ENCODE measurements around the gene P2RY8. TPM values are rescaled to one million over a fixed set of nuclear protein-coding genes. Genes with fewer than 3 reads are reported as not detected.

Gene P2RY8
- polyA plus RNA-seq, 3 donors, result 18.9 to 40.0 (median 33.3) TPM

DNA sequence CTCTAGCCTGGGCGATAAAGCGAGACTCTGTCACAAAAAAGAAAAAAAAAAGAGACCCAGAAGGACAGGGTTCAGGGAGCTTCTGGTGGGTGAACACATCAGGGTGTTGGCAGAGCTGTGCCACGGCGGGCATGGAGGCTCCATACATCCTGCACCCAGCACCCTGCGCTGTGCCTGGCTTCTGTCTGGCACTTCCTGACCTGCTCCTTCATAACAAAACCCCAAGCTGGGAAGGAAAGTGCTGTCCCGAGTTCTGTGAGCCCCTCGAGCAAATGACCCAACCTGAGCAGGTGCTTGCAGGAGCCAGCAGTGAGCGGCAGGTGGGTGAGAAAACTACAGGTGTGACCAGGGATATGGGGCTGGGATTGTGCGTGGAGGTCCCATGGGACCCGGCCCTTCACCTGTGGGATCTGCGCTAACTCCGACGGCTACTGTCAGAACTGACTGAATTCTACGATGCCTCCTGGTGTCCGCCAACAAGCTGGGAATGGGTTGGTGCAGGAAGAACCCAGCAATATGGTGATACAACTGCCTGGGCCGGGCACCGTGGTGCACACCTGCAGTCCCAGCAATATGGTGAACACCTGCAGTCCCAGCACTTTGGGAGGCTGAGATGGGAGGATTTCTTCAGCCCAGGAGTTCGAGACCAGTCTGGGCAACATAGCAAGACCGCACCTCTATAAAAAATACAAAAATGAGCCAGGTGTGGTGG lies 103.2 kb downstream of the P2RY8 start:
- peaks cover 0 to 13% (median 5%) of the 10 kb centered on the region in 7 donors for H3K9me3 Mint-ChIP-seq
- no peaks in the 10 kb centered on the region for H3K4me1 ChIP-seq (ENCODE audit: control insufficient read depth in 1 of 2, insufficient read depth in 2 of 2, low read length in 2 of 2)
- H3K36me3 ChIP-seq (replicated peaks in 1 of 2; ENCODE audit: control insufficient read depth in 1 of 2, insufficient read depth in 2 of 2, low read length in 2 of 2), result peaks cover 4 to 32% of the 10 kb centered on the region in 2 donors
- TF ChIP-seq, protein P1, sequence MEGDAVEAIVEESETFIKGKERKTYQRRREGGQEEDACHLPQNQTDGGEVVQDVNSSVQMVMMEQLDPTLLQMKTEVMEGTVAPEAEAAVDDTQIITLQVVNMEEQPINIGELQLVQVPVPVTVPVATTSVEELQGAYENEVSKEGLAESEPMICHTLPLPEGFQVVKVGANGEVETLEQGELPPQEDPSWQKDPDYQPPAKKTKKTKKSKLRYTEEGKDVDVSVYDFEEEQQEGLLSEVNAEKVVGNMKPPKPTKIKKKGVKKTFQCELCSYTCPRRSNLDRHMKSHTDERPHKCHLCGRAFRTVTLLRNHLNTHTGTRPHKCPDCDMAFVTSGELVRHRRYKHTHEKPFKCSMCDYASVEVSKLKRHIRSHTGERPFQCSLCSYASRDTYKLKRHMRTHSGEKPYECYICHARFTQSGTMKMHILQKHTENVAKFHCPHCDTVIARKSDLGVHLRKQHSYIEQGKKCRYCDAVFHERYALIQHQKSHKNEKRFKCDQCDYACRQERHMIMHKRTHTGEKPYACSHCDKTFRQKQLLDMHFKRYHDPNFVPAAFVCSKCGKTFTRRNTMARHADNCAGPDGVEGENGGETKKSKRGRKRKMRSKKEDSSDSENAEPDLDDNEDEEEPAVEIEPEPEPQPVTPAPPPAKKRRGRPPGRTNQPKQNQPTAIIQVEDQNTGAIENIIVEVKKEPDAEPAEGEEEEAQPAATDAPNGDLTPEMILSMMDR (IDR thresholded peaks at IDR 0.05), result no peak
- H3K27me3 ChIP-seq (ENCODE audit: control insufficient read depth in 2 of 2, insufficient read depth in 2 of 2, low read length in 2 of 2), result no peaks in the 10 kb centered on the region
- intact Hi-C loops (cut with micrococcal nuclease), result no loop called here
- no peaks in the 10 kb centered on the region for H3K4me1 Mint-ChIP-seq
- no peak overlapping the region for H3K4me3 ChIP-seq (replicated peaks in 1 of 3; ENCODE audit: low read depth in 2 of 3, low read length in 3 of 3)
- no peaks in the 10 kb centered on the region for H4K20me1 ChIP-seq (ENCODE audit: insufficient read depth, low read length)
- 96% methylated on average over 14 of the region's 19 CpGs for WGBS (ENCODE audit: insufficient coverage)
- H3K36me3 Mint-ChIP-seq, result peaks cover 40 to 54% of the 10 kb centered on the region in 2 donors
- H3K9me3 ChIP-seq (replicated peaks in 1 of 2; ENCODE audit: control insufficient read depth in 1 of 2, insufficient read depth in 1 of 2, low read length in 2 of 2), result peaks cover 1 to 10% of the 10 kb centered on the region in 2 donors
- no peak overlapping the region for H3K4me2 ChIP-seq (replicated peaks; ENCODE audit: extremely low read depth, low read length, poor library complexity, severe bottlenecking)
- H3K9ac ChIP-seq (ENCODE audit: insufficient read depth, low read length, poor library complexity, severe bottlenecking), result no peak overlapping the region
- H3K27ac Mint-ChIP-seq, result peak overlapping the region in 2 of 7 donors; percentile 44 to 61
- H2AFZ ChIP-seq (ENCODE audit: insufficient read depth, low read depth, low read length, poor library complexity, severe bottlenecking), result no peak overlapping the region
- H3K27ac ChIP-seq (ENCODE audit: low read depth in 1 of 2, low read length in 2 of 2), result no peak overlapping the region
- no peak overlapping the region for H3K4me3 Mint-ChIP-seq
- H3K27me3 Mint-ChIP-seq (ENCODE audit: low read depth in 3 of 3), result peaks cover 0 to 4% (median 1%) of the 10 kb centered on the region in 3 donors
- DNase-seq, result no peak
- H3K79me2 ChIP-seq (ENCODE audit: insufficient read depth, low read length), result no peaks in the 10 kb centered on the region

DNA sequence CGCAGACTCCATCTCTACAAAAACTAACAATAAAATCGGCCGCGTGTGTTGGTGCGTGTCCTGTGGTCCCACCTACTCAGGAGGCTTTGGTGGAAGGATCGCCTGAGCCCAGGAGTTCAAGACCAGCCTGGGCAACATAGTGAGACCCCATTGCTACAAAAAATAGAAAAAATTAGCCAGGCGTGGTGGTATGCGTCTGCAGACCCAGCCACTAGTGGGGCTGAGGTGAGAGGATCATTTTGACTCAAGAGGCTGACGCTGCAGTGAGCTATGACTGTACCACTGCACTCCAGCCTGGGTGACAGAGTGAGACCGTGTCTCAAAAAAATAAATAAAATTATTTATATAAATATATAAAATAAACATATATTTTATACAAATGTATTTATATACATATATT lies 106.5 kb downstream of the P2RY8 start:
- H3K4me1 ChIP-seq (ENCODE audit: control insufficient read depth in 1 of 2, insufficient read depth in 2 of 2, low read length in 2 of 2), result no peaks in the 10 kb centered on the region
- H3K79me2 ChIP-seq (ENCODE audit: insufficient read depth, low read length), result no peaks in the 10 kb centered on the region
- Mint-ChIP-seq H3K9me3 (peaks cover 0 to 7% (median 2%) of the 10 kb centered on the region in 7 donors), H3K27me3 (ENCODE audit: low read depth in 3 of 3) (peaks cover 0 to 2% (median 1%) of the 10 kb centered on the region in 3 donors), H3K4me3 (no peak overlapping the region), H3K27ac (no peak overlapping the region), H3K36me3 (peaks cover 34 to 53% of the 10 kb centered on the region in 2 donors), H3K4me1 (no peaks in the 10 kb centered on the region)
- TF ChIP-seq, protein P1 (IDR thresholded peaks at IDR 0.05), result no peak
- H3K36me3 ChIP-seq (replicated peaks in 1 of 2; ENCODE audit: control insufficient read depth in 1 of 2, insufficient read depth in 2 of 2, low read length in 2 of 2), result peaks cover 9 to 21% of the 10 kb centered on the region in 2 donors
- no peak overlapping the region for H3K4me3 ChIP-seq (replicated peaks in 1 of 3; ENCODE audit: low read depth in 2 of 3, low read length in 3 of 3)
- H3K9me3 ChIP-seq (replicated peaks in 1 of 2; ENCODE audit: control insufficient read depth in 1 of 2, insufficient read depth in 1 of 2, low read length in 2 of 2), result peaks cover 0 to 7% of the 10 kb centered on the region in 2 donors
- H3K27me3 ChIP-seq (ENCODE audit: control insufficient read depth in 2 of 2, insufficient read depth in 2 of 2, low read length in 2 of 2), result no peaks in the 10 kb centered on the region
- H4K20me1 ChIP-seq (ENCODE audit: insufficient read depth, low read length), result no peaks in the 10 kb centered on the region
- H3K4me2 ChIP-seq (replicated peaks; ENCODE audit: extremely low read depth, low read length, poor library complexity, severe bottlenecking), result no peak overlapping the region
- no peak overlapping the region for H3K9ac ChIP-seq (ENCODE audit: insufficient read depth, low read length, poor library complexity, severe bottlenecking)
- no peak overlapping the region for H3K27ac ChIP-seq (ENCODE audit: low read depth in 1 of 2, low read length in 2 of 2)
- 92% methylated on average over 5 of the region's 10 CpGs for WGBS (ENCODE audit: insufficient coverage)
- DNase-seq, result no peak
- no peak overlapping the region for H2AFZ ChIP-seq (ENCODE audit: insufficient read depth, low read depth, low read length, poor library complexity, severe bottlenecking)
- intact Hi-C loops (cut with micrococcal nuclease), result no loop called here

All from CD14-positive monocyte (primary cell).